Nephron progenitor cell (in vitro differentiated cells): Measurements from ENCODE around the gene WWOX.

Source experiments
- DNase-seq: peaks from one replicate; pipeline ENCODE4 v3.0.0; 2021
- H3K27ac Mint-ChIP-seq: 2 replicates; pipeline ENCODE4 v1.8.0; 2021; ENCODE audit warnings: mild to moderate bottlenecking, moderate library complexity, mixed read lengths
- H3K27me3 Mint-ChIP-seq: 2 replicates; pipeline ENCODE4 v1.8.0; 2021; ENCODE audit warnings: mild to moderate bottlenecking, low read depth, mixed read lengths; ENCODE audit not compliant: poor library complexity
- H3K36me3 Mint-ChIP-seq: 2 replicates; pipeline ENCODE4 v1.8.0; 2021; ENCODE audit warnings: low read depth, mixed read lengths
- H3K4me1 Mint-ChIP-seq: 2 replicates; pipeline ENCODE4 v1.8.0; 2021; ENCODE audit warnings: mixed read lengths
- H3K4me3 Mint-ChIP-seq: 2 replicates; pipeline ENCODE4 v1.8.0; 2021; ENCODE audit warnings: mild to moderate bottlenecking, moderate library complexity, mixed read lengths
- H3K9me3 Mint-ChIP-seq: 2 replicates; pipeline ENCODE4 v1.8.0; 2021; ENCODE audit warnings: mild to moderate bottlenecking, moderate library complexity, mixed read lengths
- TF ChIP-seq, protein P1 (sequence below): fragments of 200-600 bp; sonication (generic); IDR thresholded peaks from 2 replicates; pipeline ENCODE4 v1.5.0; 2021; ENCODE audit warnings: antibody characterized with exemption

WWOX gene

DNA sequence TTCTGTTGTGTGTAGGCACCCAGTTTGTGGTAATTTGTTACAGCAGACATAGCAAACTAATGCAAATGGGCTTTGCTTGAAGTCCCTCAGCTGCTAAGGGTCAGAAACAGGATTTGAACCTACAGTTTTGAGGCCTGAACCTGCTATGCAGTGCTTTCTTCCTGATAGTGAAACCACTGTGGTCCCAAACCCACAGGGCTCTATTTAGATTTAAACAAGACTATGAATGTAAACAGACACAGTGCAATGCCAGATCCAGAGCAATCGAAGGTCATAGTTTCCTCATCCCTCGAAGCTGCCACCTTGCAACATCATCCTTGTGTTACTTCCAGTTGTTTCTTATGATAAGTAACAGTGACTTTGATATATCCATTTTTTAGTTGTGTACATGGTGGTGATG, 630.2 kb downstream of the WWOX start:
- Mint-ChIP-seq H3K27me3 (no peaks in the 10 kb centered on the region), H3K4me1 (no peaks in the 10 kb centered on the region), H3K9me3 (peaks cover 13% of the 10 kb centered on the region), H3K27ac (no peak overlapping the region), H3K36me3 (peaks cover 8% of the 10 kb centered on the region), H3K4me3 (no peak overlapping the region)
- DNase-seq = no peak
- TF ChIP-seq, protein P1, sequence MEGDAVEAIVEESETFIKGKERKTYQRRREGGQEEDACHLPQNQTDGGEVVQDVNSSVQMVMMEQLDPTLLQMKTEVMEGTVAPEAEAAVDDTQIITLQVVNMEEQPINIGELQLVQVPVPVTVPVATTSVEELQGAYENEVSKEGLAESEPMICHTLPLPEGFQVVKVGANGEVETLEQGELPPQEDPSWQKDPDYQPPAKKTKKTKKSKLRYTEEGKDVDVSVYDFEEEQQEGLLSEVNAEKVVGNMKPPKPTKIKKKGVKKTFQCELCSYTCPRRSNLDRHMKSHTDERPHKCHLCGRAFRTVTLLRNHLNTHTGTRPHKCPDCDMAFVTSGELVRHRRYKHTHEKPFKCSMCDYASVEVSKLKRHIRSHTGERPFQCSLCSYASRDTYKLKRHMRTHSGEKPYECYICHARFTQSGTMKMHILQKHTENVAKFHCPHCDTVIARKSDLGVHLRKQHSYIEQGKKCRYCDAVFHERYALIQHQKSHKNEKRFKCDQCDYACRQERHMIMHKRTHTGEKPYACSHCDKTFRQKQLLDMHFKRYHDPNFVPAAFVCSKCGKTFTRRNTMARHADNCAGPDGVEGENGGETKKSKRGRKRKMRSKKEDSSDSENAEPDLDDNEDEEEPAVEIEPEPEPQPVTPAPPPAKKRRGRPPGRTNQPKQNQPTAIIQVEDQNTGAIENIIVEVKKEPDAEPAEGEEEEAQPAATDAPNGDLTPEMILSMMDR = no peak

DNA sequence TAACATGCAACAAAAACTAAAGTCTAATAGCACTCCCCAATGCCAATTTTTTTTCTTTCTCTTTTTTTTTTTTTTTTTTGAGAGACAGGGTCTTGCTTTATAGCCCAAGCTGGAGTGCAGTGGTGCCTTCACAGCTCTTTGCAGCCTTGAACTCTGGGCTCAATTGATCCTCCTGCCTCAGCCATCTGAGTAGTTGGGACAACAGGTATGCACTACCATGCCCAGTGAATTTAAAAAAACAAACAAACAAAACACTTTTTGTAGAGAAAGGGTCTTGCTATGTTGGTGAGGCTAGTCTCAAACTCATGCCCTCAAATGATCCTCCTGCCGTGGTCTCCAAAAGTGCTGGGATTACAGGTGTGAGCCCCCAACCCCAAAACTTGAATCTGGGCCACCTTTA, 632.3 kb downstream of the WWOX start:
- Mint-ChIP-seq H3K27me3 (peaks cover 3% of the 10 kb centered on the region), H3K9me3 (no peaks in the 10 kb centered on the region), H3K4me3 (no peak overlapping the region), H3K4me1 (no peaks in the 10 kb centered on the region), H3K27ac (no peak overlapping the region), H3K36me3 (no peaks in the 10 kb centered on the region)
- DNase-seq = no peak
- TF ChIP-seq, protein P1 = no peak

DNA sequence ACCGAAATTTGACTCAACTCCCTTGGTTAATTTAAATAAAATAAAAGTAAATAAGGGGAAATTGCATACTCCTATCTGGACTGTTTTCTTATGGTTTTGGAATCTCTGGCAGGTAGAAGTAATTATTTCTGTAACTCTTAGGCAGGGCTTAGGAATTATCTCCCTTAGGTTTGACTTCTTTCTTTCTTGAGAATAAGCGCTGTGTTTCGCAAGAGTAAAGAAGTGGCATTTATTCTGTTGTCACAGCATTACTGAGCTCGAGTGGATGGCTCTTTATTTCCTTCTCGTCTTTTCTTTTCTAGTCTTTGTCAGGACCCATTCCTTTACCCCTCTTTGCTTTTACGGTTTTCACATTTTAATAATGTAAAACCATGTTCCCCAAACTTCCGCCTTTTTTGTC, 633.2 kb downstream of the WWOX start:
- no peaks in the 10 kb centered on the region for H3K36me3 Mint-ChIP-seq
- no peak for DNase-seq
- H3K4me1 Mint-ChIP-seq = no peaks in the 10 kb centered on the region
- peaks cover 3% of the 10 kb centered on the region for H3K27me3 Mint-ChIP-seq
- TF ChIP-seq, protein P1 = no peak
- no peak overlapping the region for H3K27ac Mint-ChIP-seq
- H3K4me3 Mint-ChIP-seq = no peak overlapping the region
- H3K9me3 Mint-ChIP-seq = no peaks in the 10 kb centered on the region

DNA sequence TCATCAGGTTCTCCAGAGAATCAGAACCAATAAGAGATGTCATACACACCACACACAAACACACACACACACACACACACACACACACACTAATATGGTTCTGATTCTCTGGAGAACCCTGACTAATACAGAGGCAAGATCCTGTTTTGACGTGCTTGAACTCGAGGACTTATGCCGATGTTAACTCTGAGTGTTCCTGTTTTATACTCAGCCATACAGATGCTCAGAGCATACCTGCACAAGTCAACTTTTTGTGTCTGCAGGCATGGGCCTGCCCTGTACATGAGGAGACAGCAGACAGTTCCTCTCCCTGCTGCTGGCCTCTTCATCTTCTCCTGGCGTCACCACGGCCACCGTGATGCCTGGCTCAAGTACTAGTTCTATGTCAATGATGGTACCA, 635.9 kb downstream of the WWOX start:
- H3K27me3 Mint-ChIP-seq = peaks cover 3% of the 10 kb centered on the region

DNA sequence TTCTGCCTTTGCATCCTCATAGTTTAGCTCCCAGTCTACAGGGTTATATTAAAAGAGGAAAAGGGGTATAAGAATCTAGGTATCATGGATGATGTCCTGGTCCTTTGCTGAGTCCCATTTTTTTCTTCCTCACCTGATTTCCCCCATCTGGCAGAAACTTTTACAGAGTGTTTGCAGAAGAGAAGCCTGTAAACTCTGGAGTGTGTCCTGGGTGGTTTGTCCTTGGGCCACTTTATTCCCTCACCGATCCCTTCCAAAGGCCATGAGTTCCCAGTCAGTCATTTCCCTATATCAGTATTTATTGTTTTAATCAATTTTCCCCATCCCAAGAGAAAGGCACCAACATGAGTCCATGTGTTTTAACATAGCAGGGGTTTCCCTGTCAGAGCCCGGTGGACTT, 638.2 kb downstream of the WWOX start:
- peaks cover 23% of the 10 kb centered on the region for H3K4me1 Mint-ChIP-seq
- no peak overlapping the region for H3K27ac Mint-ChIP-seq
- TF ChIP-seq, protein P1 = no peak
- H3K36me3 Mint-ChIP-seq = no peaks in the 10 kb centered on the region
- DNase-seq = no peak
- no peaks in the 10 kb centered on the region for H3K9me3 Mint-ChIP-seq
- H3K4me3 Mint-ChIP-seq = no peak overlapping the region
- peaks cover 3% of the 10 kb centered on the region for H3K27me3 Mint-ChIP-seq

More for the DNA sequence above, 635.9 kb downstream of the WWOX start:
- Mint-ChIP-seq H3K27ac (no peak overlapping the region), H3K36me3 (no peaks in the 10 kb centered on the region), H3K4me1 (peaks cover 8% of the 10 kb centered on the region), H3K4me3 (no peak overlapping the region), H3K9me3 (no peaks in the 10 kb centered on the region)
- TF ChIP-seq, protein P1 = no peak
- DNase-seq = no peak

DNA sequence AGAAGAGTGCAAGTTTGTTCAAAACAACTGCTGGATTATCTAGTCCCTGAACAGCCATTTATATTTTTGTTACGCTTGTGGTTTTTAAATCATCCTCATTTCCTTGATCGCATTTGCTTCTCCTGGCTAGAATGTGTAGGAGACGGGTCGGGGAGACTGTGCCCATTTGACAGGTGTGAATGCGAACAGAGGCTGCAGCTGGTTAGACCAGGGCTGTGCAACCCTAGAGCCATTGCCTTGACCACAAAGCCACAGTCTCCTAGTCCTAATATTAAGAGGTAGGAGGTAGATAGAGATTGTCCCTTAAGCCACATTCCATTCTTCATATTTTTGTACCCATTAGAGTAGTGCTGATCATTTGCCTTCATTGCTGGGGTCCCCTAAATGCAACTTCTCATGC, 639.1 kb downstream of the WWOX start:
- H3K27me3 Mint-ChIP-seq = peaks cover 3% of the 10 kb centered on the region
- no peak for DNase-seq
- TF ChIP-seq, protein P1 = no peak
- no peak overlapping the region for H3K4me3 Mint-ChIP-seq
- H3K36me3 Mint-ChIP-seq = no peaks in the 10 kb centered on the region
- H3K4me1 Mint-ChIP-seq = peaks cover 32% of the 10 kb centered on the region
- no peak overlapping the region for H3K27ac Mint-ChIP-seq
- no peaks in the 10 kb centered on the region for H3K9me3 Mint-ChIP-seq
